AG09309 (cell line): ENCODE data around the gene NKAIN4.

Source experiments
- DNase-seq: peaks from one replicate; pipeline ENCODE4 v3.0.0-alpha.2; 2010; ENCODE audit warnings: low read depth
- H3K4me3 ChIP-seq: 2 replicates; pipeline ENCODE4 v1.5.1; 2011; ENCODE audit warnings: mild to moderate bottlenecking, low read depth, low read length, moderate library complexity; ENCODE audit not compliant: control insufficient read depth
- TF ChIP-seq, protein P1 (sequence below): IDR thresholded peaks from 2 replicates; pipeline ENCODE4 v1.5.1; 2011; ENCODE audit warnings: mild to moderate bottlenecking, low read depth, low read length, inconsistent platforms; ENCODE audit not compliant: insufficient read depth, control insufficient read depth; ENCODE audit errors: missing control alignments

NKAIN4 gene

DNA sequence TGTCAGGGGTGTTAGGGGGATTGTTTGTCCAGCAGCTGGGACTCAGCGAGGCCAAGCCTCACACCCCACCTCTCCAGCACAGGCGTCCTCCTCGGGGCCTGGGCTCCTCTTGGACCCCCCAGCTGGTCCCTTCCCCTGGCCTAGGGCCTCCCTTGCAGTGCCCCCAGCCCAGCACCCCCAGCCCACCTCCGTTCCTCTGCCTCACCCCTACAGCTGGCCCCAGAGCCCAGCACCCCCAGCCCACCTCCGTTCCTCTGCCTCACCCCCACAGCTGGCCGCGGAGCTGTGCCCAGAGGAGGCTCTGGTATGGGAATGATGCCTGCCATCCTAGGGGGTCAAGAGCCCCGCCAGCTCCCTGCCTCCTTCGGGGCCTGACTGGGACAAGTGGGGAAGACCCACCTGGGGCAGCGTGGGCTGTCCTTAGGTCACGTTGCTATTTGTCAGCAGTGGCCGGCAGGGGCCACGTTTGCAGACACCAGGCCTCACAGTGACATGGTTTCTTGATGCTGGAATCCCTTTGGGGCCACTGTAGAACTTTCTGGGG is 30.8 kb upstream of the NKAIN4 start:
- TF ChIP-seq, protein P1, sequence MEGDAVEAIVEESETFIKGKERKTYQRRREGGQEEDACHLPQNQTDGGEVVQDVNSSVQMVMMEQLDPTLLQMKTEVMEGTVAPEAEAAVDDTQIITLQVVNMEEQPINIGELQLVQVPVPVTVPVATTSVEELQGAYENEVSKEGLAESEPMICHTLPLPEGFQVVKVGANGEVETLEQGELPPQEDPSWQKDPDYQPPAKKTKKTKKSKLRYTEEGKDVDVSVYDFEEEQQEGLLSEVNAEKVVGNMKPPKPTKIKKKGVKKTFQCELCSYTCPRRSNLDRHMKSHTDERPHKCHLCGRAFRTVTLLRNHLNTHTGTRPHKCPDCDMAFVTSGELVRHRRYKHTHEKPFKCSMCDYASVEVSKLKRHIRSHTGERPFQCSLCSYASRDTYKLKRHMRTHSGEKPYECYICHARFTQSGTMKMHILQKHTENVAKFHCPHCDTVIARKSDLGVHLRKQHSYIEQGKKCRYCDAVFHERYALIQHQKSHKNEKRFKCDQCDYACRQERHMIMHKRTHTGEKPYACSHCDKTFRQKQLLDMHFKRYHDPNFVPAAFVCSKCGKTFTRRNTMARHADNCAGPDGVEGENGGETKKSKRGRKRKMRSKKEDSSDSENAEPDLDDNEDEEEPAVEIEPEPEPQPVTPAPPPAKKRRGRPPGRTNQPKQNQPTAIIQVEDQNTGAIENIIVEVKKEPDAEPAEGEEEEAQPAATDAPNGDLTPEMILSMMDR = no peak
- H3K4me3 ChIP-seq = no peak overlapping the region
- no peak for DNase-seq

DNA sequence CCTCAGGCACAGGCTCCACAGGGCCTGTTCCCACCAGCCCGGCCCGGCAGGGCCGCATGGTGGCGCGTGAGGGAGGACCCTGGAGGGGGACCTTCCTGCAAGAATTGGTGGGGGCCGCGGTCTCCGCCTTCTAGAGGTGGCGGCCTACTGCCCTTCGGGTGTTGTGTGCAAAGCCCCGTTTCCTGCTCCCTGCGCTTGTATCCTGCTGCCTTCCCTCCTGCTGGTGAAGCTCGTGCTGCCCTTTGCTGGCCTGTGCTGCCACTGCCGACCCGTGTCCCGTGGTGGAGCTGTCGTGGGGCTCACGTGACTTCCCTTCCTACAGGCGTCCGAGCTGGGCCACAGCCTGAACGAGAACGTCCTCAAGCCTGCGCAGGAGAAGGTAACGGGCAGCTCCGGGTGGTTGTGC is 30.3 kb upstream of the NKAIN4 start:
- no peak for DNase-seq
- TF ChIP-seq, protein P1 = no peak
- H3K4me3 ChIP-seq = no peak overlapping the region

DNA sequence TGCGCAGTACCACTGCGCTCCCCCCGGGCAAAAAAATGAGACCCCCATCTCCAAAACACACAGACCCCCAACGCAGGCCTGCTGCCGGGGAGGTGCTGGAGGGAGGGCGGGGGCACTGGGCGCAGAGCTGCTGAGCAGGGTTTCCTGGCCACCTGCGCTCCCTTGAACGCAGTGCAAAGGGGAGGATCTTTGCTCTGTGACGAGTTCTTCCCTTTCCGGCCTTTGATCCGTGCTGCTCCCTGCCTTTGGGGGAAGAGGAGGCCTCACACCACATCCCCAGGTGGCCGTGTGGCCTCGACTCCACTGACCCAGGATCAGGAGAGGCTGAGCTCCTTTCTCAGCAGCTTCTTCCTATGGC is 29.8 kb upstream of the NKAIN4 start:
- TF ChIP-seq, protein P1 = no peak
- DNase-seq = no peak
- no peak overlapping the region for H3K4me3 ChIP-seq

DNA sequence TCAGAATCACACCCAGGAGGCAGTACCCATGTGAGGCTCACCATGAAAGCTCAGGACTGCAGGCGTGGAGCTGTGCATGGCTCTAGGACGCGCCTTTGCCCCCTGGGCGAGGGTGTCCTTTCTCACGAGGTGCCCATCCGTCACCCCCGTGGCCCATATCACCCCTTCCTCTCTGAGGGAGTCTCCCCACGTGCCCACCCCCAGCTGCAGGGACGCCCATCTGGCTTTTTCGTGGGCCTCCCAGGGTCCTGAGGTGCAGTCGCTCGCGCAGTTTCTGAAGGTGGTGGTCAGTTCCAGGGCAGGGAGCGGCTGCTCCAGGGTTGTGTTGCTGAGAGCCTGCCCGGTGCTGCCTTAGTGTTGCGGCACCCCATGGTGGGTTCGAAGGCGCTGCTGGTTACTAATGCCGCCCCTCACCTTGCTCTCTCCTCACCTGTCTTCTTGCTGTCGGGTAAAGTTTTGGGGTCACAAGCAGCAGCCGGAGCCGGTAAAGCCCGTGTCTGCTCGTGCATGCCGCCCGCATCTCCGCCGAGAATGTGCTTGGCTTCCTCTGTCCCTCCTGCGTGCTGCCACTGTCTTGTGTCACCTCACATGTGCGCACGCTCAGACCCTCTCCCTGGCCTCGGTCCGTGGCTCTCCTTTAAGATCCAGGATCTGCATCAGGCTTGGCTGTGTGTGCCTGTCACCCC is 29.3 kb upstream of the NKAIN4 start:
- no peak overlapping the region for H3K4me3 ChIP-seq
- TF ChIP-seq, protein P1 = no peak
- no peak for DNase-seq

DNA sequence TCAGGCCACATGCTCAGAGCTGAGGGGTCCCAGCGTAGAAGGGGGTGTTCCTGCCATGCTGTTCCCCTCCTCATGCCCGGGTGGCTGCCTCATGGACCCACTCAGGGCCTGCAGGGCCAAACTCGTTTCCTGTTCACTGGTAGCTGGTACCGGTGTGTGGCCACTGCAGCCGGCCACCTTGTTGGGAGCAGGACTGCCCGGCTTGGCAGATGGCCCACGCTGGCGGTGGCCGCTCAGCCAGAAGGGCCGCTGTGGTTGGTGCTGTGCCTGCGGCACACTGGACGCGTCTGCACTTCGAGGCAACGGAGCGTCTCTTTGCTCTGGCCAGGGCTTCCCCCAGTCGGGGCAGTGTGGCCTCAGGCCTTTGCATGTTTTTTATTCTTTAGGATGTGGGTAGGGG is 28.7 kb upstream of the NKAIN4 start:
- TF ChIP-seq, protein P1 = no peak
- DNase-seq = no peak
- no peak overlapping the region for H3K4me3 ChIP-seq

DNA sequence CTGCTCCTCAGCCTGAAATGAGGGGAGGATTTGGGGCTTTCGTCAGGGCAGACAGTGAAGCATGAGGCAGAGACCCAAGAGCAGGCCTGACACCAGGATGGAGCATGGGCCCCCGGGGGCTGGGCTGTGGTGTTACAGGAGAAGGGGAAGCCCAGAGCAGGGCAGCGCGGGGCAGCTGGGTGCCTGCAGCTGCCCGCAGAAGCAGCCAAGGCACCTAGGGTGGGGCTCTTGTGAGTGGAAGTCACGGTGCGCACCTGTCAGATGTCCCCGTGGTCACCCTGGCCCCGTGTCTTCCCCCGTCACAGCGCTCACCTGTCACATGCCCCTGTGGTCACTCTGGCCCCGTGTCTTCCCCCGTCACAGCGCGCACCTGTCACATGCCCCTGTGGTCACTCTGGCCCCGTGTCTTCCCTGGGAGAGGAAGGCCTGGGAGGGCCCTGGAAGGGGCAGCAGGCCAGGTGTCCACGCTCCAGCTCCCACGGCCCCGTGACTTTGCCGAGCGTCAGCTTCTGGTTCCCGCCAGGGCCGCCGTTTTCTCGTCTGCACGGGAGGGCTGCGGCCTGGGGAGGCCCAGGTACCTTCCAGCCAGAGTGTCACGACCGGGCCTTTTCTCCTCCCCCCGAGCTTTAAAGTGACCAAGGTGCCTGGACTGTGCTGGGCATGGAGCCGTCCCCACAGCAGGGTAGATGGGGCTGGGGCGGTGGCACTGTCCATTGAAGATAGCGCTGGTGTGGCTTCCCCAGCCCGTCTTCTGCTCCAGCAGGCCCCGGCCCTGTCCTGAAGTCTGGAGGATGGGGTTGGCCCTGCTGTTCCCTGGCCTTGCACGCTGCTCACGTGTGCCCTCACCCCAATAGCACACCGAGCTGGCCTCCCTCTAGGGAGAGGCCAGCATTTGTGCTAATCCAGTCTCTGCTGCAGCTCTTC is 27.7 kb upstream of the NKAIN4 start:
- no peak overlapping the region for H3K4me3 ChIP-seq
- TF ChIP-seq, protein P1 = no peak
- DNase-seq = no peak
